Measurements from ENCODE around the gene GABRE.

Gene GABRE

GRCh38 chrX:151974336-151975227 lies at the start of gene GABRE:
GABRE (minus strand) TSS chrX:151974676; CDS start chrX:151974625, 51 bp downstream.
- DNase-seq (ENCODE audit: low read depth in 2 of 2), result no peak

- DNase-seq (ENCODE audit: low read depth in 2 of 2), result no peak
Observed at GRCh38 chrX:152020888-152021287, 46.4 kb upstream of the GABRE start.

- DNase-seq (ENCODE audit: low read depth in 2 of 2), result no peak
Observed at GRCh38 chrX:151999813-152000212, 25.3 kb upstream of the GABRE start.

GRCh38 chrX:151997539-151997938 lies 23.1 kb upstream of the GABRE start:
- DNase-seq (ENCODE audit: low read depth in 2 of 2), result no peak

- no peak for DNase-seq (ENCODE audit: low read depth in 2 of 2)
Observed at GRCh38 chrX:151996347-151996746, 21.9 kb upstream of the GABRE start.

GRCh38 chrX:151994476-151994875 lies 20.0 kb upstream of the GABRE start:
- no peak for DNase-seq (ENCODE audit: low read depth in 2 of 2)

- no peak for DNase-seq (ENCODE audit: low read depth in 2 of 2)
Observed at GRCh38 chrX:151988706-151989299, 14.3 kb upstream of the GABRE start.

GRCh38 chrX:151987108-151987507 lies 12.6 kb upstream of the GABRE start:
- DNase-seq (ENCODE audit: low read depth in 2 of 2), result no peak

GRCh38 chrX:151985955-151986354 lies 11.5 kb upstream of the GABRE start:
- DNase-seq (ENCODE audit: low read depth in 2 of 2), result no peak

- no peak for DNase-seq (ENCODE audit: low read depth in 2 of 2)
Observed at GRCh38 chrX:151985531-151985930, 11.1 kb upstream of the GABRE start.

- no peak for DNase-seq (ENCODE audit: low read depth in 2 of 2)
Observed at GRCh38 chrX:151984902-151985301, 10.4 kb upstream of the GABRE start.

GRCh38 chrX:151984328-151984727 lies 9.9 kb upstream of the GABRE start:
- DNase-seq (ENCODE audit: low read depth in 2 of 2), result no peak

GRCh38 chrX:151983186-151983585 lies 8.7 kb upstream of the GABRE start:
- no peak for DNase-seq (ENCODE audit: low read depth in 2 of 2)

GRCh38 chrX:151982222-151982621 lies 7.7 kb upstream of the GABRE start:
- DNase-seq (ENCODE audit: low read depth in 2 of 2), result no peak

GRCh38 chrX:151981129-151981528 lies 6.7 kb upstream of the GABRE start:
- no peak for DNase-seq (ENCODE audit: low read depth in 2 of 2)

- DNase-seq (ENCODE audit: low read depth in 2 of 2), result no peak
Observed at GRCh38 chrX:151977923-151978322, 3.4 kb upstream of the GABRE start.

- DNase-seq (ENCODE audit: low read depth in 2 of 2), result no peak
Observed at GRCh38 chrX:151977009-151977408, 2.5 kb upstream of the GABRE start.

GRCh38 chrX:151975736-151976275 lies 1.3 kb upstream of the GABRE start:
- no peak for DNase-seq (ENCODE audit: low read depth in 2 of 2)

- DNase-seq (ENCODE audit: low read depth in 2 of 2), result no peak
Observed at GRCh38 chrX:151975228-151975593, 735 bp upstream of the GABRE start.

GRCh38 chrX:151973851-151974335 lies 583 bp downstream of the GABRE start:
- DNase-seq (ENCODE audit: low read depth in 2 of 2), result no peak

GRCh38 chrX:151973060-151973661 lies 1.3 kb downstream of the GABRE start:
- no peak for DNase-seq (ENCODE audit: low read depth in 2 of 2)

- DNase-seq (ENCODE audit: low read depth in 2 of 2), result no peak
Observed at GRCh38 chrX:151970661-151971060, 3.8 kb downstream of the GABRE start.
